HepG2 (cell line): Measurements from ENCODE around the gene C14orf93. TPM values are rescaled to one million over a fixed set of nuclear protein-coding genes. Genes with fewer than 3 reads are reported as not detected.
A peak's percentile ranks its signal among the peaks of the same experiment; 100 is the strongest.

Source experiments
- ESRRA ChIP-seq: sonication (generic); formaldehyde crosslinking; IDR thresholded peaks from 2 replicates; pipeline ENCODE4 v1.5.1; 2020; ENCODE audit warnings: mild to moderate bottlenecking, low read depth, missing genetic modification reagents
- FOXC1 ChIP-seq: sonication (generic); formaldehyde crosslinking; IDR thresholded peaks from 2 replicates; pipeline ENCODE4 v1.8.0; 2022; ENCODE audit warnings: mild to moderate bottlenecking, missing genetic modification reagents, borderline replicate concordance
- GABPB1 ChIP-seq: IDR thresholded peaks from 2 replicates; pipeline ENCODE4 v1.6.1; 2016; ENCODE audit warnings: mild to moderate bottlenecking, missing genetic modification reagents, moderate library complexity, missing compliant biosample characterization
- HNRNPLL ChIP-seq: fragments of 200-400 bp; formaldehyde crosslinking; IDR thresholded peaks from 2 replicates; pipeline ENCODE4 v1.6.1; 2017; ENCODE audit warnings: mild to moderate bottlenecking, low read depth, low read length; ENCODE audit not compliant: poor library complexity, severe bottlenecking
- HOXA5 ChIP-seq: sonication (generic); formaldehyde crosslinking; IDR thresholded peaks from 2 replicates; pipeline ENCODE4 v1.4.0; 2020; ENCODE audit warnings: missing genetic modification reagents
- NPAS2 ChIP-seq: sonication (generic); formaldehyde crosslinking; IDR thresholded peaks from 2 replicates; pipeline ENCODE4 v1.8.0; 2022; ENCODE audit warnings: mild to moderate bottlenecking, missing genetic modification reagents, borderline replicate concordance
- RORA ChIP-seq: sonication (generic); formaldehyde crosslinking; IDR thresholded peaks from 2 replicates; pipeline ENCODE4 v1.5.0; 2020; ENCODE audit warnings: mild to moderate bottlenecking, missing genetic modification reagents, moderate library complexity
- SNAPC4 ChIP-seq: sonication (generic); formaldehyde crosslinking; IDR thresholded peaks from 2 replicates; pipeline ENCODE4 v1.4.0; 2020; ENCODE audit warnings: mild to moderate bottlenecking, missing genetic modification reagents
- TBL1XR1 ChIP-seq: fragments of 150-350 bp; IDR thresholded peaks from 2 replicates; pipeline ENCODE4 v1.6.1; 2014; ENCODE audit warnings: borderline replicate concordance, low read length; ENCODE audit not compliant: partially characterized antibody
- ZFYVE20 ChIP-seq: sonication (generic); formaldehyde crosslinking; IDR thresholded peaks from 2 replicates; pipeline ENCODE4 v1.8.0; 2023; ENCODE audit warnings: low read depth, mild to moderate bottlenecking, moderate library complexity, missing genetic modification reagents, borderline replicate concordance
- ZNF260 ChIP-seq: sonication (generic); formaldehyde crosslinking; IDR thresholded peaks from 2 replicates; pipeline ENCODE4 v1.4.0; 2020; ENCODE audit warnings: missing genetic modification reagents, low read depth, mild to moderate bottlenecking, borderline replicate concordance
- ZNF3 ChIP-seq: IDR thresholded peaks from 2 replicates; pipeline ENCODE4 v1.7.0; 2017; ENCODE audit warnings: inconsistent platforms
- ZNF546 ChIP-seq: sonication (generic); formaldehyde crosslinking; conservative IDR thresholded peaks from 2 replicates; pipeline ENCODE4 v1.8.1; 2023; ENCODE audit warnings: mild to moderate bottlenecking, missing genetic modification reagents
- ZNF556 ChIP-seq: sonication (generic); formaldehyde crosslinking; IDR thresholded peaks from 2 replicates; pipeline ENCODE4 v1.4.0; 2020; ENCODE audit warnings: mild to moderate bottlenecking, missing genetic modification reagents, borderline replicate concordance
- ZNF678 ChIP-seq: sonication (generic); formaldehyde crosslinking; IDR thresholded peaks from 2 replicates; pipeline ENCODE4 v1.4.0; 2020; ENCODE audit warnings: mild to moderate bottlenecking, missing genetic modification reagents
- ZNF883 ChIP-seq: sonication (generic); formaldehyde crosslinking; IDR thresholded peaks from 2 replicates; pipeline ENCODE4 v1.5.1; 2020; ENCODE audit warnings: mild to moderate bottlenecking, missing genetic modification reagents; ENCODE audit errors: not compliant biosample characterization
- polyA plus RNA-seq, 8 experiments: library from polyadenylated mRNA; depleted of rRNA in 3 of 8; stranded (reverse) in 7 of 8; unstranded in 1 of 8; fragments of >200 nt; fragmentation: Illumina TruSeq in 4 of 8; extraction: Trizol in 4 of 8; gene quantifications; 2 replicates each; pipeline versions ENCODE4 v1.2.1 to v1.2.3, GENCODE V29; 2011 to 2016; ENCODE audit warnings: low read depth in 4 of 8, missing spikeins in 1 of 8, mixed read lengths in 1 of 8; ENCODE audit not compliant: insufficient read depth in 1 of 8
- total RNA-seq, 5 experiments: library from RNA; depleted of rRNA; stranded (reverse); fragments of >200 nt; fragmentation: Illumina TruSeq; extraction: Trizol; gene quantifications; 2 replicates each; pipeline ENCODE4 v1.2.3, GENCODE V29; 2016; ENCODE audit warnings: low read depth in 1 of 5
- TF ChIP-seq, protein P1 (sequence below): sonication (generic); formaldehyde crosslinking; conservative IDR thresholded peaks from 2 replicates; pipeline ENCODE4 v1.4.0; 2020; ENCODE audit warnings: missing genetic modification reagents
- TF ChIP-seq, protein P2 (sequence below): sonication (generic); formaldehyde crosslinking; IDR thresholded peaks from 2 replicates; pipeline ENCODE4 v1.5.0; 2020; ENCODE audit warnings: mild to moderate bottlenecking, missing genetic modification reagents

Gene C14orf93
- total and polyA plus RNA-seq, 2 of the 13 experiments (the other 11 are each of a cell fraction or from before 2014, with no cell fraction given), result 11.4 to 22.5 TPM

DNA sequence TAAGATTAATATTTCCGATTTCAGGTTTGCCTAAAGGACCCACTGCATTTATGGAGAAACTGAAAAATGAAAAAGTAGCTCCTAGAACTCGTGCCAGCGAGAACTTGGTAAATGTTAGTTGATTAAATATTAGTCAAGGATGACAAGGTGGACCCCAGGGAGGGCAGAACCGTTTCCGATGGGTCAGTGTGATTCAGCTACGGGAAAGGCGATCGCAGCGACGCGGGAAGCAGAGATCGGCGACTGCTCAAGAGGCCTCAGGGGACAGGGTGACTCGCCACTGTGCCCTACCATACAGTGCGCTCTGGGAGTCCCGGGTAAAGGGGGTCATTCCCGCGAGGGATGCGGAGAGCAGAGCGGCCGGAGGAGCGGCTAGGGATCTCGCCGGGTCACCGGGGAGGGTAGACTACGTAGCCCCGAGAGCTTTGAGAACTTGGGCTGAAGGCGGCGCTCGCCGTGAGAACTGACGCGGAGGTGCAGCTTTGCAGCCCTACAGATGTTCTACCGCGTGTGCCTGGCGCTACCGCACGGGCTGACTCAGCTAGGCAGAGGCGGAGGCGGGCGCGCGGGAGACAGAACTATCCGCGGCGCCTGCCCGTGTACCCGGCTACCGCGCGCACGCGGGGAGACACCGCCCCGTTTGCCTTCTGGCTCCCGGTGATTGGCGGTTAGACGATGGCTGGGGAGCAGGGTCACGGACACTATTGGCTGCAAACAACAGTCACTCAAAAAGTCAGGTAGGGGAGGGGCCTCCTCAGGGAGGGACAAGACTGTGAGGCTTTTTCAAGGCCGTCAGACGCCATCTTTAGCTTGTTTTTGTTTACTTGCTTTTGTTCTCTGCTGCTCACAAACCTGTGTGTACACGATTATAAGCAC is 3.2 kb downstream of the C14orf93 start (continued):
- TF ChIP-seq ZNF260 (CRISPR knock-in tag) (no peak), ZNF678 (CRISPR knock-in tag) (peak; percentile 100; the same call in 1 of the 2 replicates), HNRNPLL (peak; percentile 97), ZNF883 (CRISPR knock-in tag) (peak; percentile 100), ZNF556 (CRISPR knock-in tag) (peak; percentile 100), NPAS2 (CRISPR knock-in tag) (no peak), TBL1XR1 (peak; percentile 62), ZNF3 (CRISPR knock-in tag) (peak; percentile 72; the same call in 1 of the 2 replicates), ESRRA (CRISPR knock-in tag) (peak; percentile 91), ZFYVE20 (CRISPR knock-in tag) (no peak), HOXA5 (CRISPR knock-in tag) (peak; percentile 99), GABPB1 (CRISPR knock-in tag) (peak; percentile 93), RORA (no peak), SNAPC4 (CRISPR knock-in tag) (peak; percentile 96), FOXC1 (CRISPR knock-in tag) (peak; percentile 99), ZNF546 (CRISPR knock-in tag) (peak; percentile 99)
- TF ChIP-seq, protein P1, sequence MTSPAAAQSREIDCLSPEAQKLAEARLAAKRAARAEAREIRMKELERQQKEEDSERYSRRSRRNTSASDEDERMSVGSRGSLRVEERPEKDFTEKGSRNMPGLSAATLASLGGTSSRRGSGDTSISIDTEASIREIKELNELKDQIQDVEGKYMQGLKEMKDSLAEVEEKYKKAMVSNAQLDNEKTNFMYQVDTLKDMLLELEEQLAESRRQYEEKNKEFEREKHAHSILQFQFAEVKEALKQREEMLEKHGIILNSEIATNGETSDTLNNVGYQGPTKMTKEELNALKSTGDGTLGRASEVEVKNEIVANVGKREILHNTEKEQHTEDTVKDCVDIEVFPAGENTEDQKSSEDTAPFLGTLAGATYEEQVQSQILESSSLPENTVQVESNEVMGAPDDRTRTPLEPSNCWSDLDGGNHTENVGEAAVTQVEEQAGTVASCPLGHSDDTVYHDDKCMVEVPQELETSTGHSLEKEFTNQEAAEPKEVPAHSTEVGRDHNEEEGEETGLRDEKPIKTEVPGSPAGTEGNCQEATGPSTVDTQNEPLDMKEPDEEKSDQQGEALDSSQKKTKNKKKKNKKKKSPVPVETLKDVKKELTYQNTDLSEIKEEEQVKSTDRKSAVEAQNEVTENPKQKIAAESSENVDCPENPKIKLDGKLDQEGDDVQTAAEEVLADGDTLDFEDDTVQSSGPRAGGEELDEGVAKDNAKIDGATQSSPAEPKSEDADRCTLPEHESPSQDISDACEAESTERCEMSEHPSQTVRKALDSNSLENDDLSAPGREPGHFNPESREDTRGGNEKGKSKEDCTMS, result no peak; the same call in none of the 2 replicates
- TF ChIP-seq, protein P2, sequence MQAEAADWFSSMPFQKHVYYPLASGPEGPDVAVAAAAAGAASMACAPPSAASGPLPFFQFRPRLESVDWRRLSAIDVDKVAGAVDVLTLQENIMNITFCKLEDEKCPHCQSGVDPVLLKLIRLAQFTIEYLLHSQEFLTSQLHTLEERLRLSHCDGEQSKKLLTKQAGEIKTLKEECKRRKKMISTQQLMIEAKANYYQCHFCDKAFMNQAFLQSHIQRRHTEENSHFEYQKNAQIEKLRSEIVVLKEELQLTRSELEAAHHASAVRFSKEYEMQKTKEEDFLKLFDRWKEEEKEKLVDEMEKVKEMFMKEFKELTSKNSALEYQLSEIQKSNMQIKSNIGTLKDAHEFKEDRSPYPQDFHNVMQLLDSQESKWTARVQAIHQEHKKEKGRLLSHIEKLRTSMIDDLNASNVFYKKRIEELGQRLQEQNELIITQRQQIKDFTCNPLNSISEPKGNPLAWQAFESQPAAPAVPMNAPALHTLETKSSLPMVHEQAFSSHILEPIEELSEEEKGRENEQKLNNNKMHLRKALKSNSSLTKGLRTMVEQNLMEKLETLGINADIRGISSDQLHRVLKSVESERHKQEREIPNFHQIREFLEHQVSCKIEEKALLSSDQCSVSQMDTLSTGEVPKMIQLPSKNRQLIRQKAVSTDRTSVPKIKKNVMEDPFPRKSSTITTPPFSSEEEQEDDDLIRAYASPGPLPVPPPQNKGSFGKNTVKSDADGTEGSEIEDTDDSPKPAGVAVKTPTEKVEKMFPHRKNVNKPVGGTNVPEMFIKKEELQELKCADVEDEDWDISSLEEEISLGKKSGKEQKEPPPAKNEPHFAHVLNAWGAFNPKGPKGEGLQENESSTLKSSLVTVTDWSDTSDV, result peak; percentile 95; the same call in 1 of the 2 replicates
